B cell (primary cell): ENCODE measurements around the gene SOX13. TPM values are rescaled to one million over a fixed set of nuclear protein-coding genes. Genes with fewer than 3 reads are reported as not detected.

Source experiments
- ATAC-seq: fragments of 200-7000 bp; cut with Tn5 transposase; one replicate; pipeline ENCODE4 v1.10.0; 2021; ENCODE audit warnings: low read depth, mild to moderate bottlenecking, moderate number of reproducible peaks, moderate library complexity
- CTCF ChIA-PET: fragments of 350-600 bp; sonication (Branson Sonifier 250); formaldehyde crosslinking; loops from one replicate; lab custom pipeline; 2021; ENCODE audit warnings: antibody characterized with exemption, inconsistent platforms; lab: Charles Lee
- POLR2A ChIA-PET: fragments of 350-600 bp; sonication (Branson Sonifier 250); formaldehyde crosslinking; loops from one replicate; lab custom pipeline; 2021; ENCODE audit warnings: antibody characterized with exemption; lab: Charles Lee
- DNase-seq: peaks from one replicate; pipeline ENCODE4 v3.0.0; 2013
- H2AFZ ChIP-seq: 2 replicates; pipeline ENCODE4 v1.6.1; 2012; ENCODE audit warnings: mild to moderate bottlenecking, low read depth, low read length; ENCODE audit not compliant: insufficient read depth, poor library complexity, severe bottlenecking
- H3K27ac ChIP-seq, 2 donors: 1 replicate in 1 of 2; 2 replicates in 1 of 2; pipeline ENCODE4 v1.5.1; 2012 to 2013; ENCODE audit warnings: low read length in 2 of 2, mild to moderate bottlenecking in 2 of 2, moderate library complexity in 1 of 2
- H3K27me3 ChIP-seq, 4 experiments: fragments of 200-600 bp in 1 of 4; sonication (generic) in 1 of 4; replicated peaks in 1 of 4; 1 replicate in 2 of 4; 2 replicates in 2 of 4; pipeline versions ENCODE4 v1.6.1 to v1.7.0; 2013 to 2016; ENCODE audit warnings: low read length in 3 of 4, mild to moderate bottlenecking in 2 of 4, mixed read lengths in 1 of 4, moderate library complexity in 1 of 4; ENCODE audit not compliant: insufficient read depth in 4 of 4, control insufficient read depth in 3 of 4; ENCODE audit errors: control extremely low read depth in 1 of 4
- H3K36me3 ChIP-seq, 2 experiments: replicated peaks in 1 of 2; 1 replicate in 1 of 2; 2 replicates in 1 of 2; pipeline versions ENCODE4 v1.6.1 to v1.7.1; 2013; ENCODE audit warnings: low read length in 1 of 2; ENCODE audit not compliant: insufficient read depth in 2 of 2, control insufficient read depth in 1 of 2; ENCODE audit errors: control extremely low read depth in 1 of 2, extremely low read depth in 1 of 2
- H3K4me1 ChIP-seq, 2 donors: fragments of 200-600 bp in 1 of 2; sonication (generic) in 1 of 2; 1 replicate in 1 of 2; 2 replicates in 1 of 2; pipeline versions ENCODE4 v1.5.1 to v1.6.1; 2013 to 2017; ENCODE audit warnings: low read length in 2 of 2; ENCODE audit not compliant: control insufficient read depth in 2 of 2, insufficient read depth in 2 of 2
- H3K4me2 ChIP-seq: replicated peaks from 2 replicates; pipeline ENCODE3; 2012; ENCODE audit warnings: mild to moderate bottlenecking, low read depth, low read length; ENCODE audit not compliant: poor library complexity, severe bottlenecking
- H3K4me3 ChIP-seq, 5 experiments: fragments of 200-600 bp in 1 of 5; sonication (generic) in 1 of 5; 1 replicate in 3 of 5; 2 replicates in 2 of 5; pipeline versions ENCODE4 v1.5.1 to v1.7.0; 2011 to 2016; ENCODE audit warnings: low read length in 4 of 5, mild to moderate bottlenecking in 4 of 5, low read depth in 2 of 5, control low read depth in 1 of 5, moderate library complexity in 1 of 5; ENCODE audit not compliant: insufficient read depth in 1 of 5; ENCODE audit errors: control extremely low read depth in 1 of 5, extremely low read depth in 1 of 5
- H3K79me2 ChIP-seq: fragments of 200-600 bp; sonication (generic); one replicate; pipeline ENCODE4 v1.6.0; 2016; ENCODE audit warnings: low read length; ENCODE audit not compliant: control insufficient read depth, insufficient read depth
- H3K9ac ChIP-seq: fragments of 200-600 bp; sonication (generic); 2 replicates; pipeline ENCODE4 v1.6.1; 2017; ENCODE audit warnings: mild to moderate bottlenecking, low read length, moderate library complexity
- H3K9me3 ChIP-seq, 3 donors: one replicate each; pipeline versions ENCODE4 v1.6.1 to v1.7.1; 2013; ENCODE audit warnings: low read length in 2 of 3; ENCODE audit not compliant: control insufficient read depth in 2 of 3, insufficient read depth in 1 of 3; ENCODE audit errors: control extremely low read depth in 1 of 3
- H4K20me1 ChIP-seq: 2 replicates; pipeline ENCODE4 v1.6.0; 2012; ENCODE audit warnings: mild to moderate bottlenecking, low read length; ENCODE audit not compliant: insufficient read depth, control insufficient read depth, poor library complexity, severe bottlenecking
- H3K27ac Mint-ChIP-seq: one replicate; pipeline ENCODE4 v1.8.0; 2021; ENCODE audit warnings: mixed read lengths
- H3K27me3 Mint-ChIP-seq: one replicate; pipeline ENCODE4 v1.8.0; 2021; ENCODE audit warnings: mixed read lengths
- H3K4me1 Mint-ChIP-seq: one replicate; pipeline ENCODE4 v1.8.0; 2021; ENCODE audit warnings: mixed read lengths
- H3K4me3 Mint-ChIP-seq: one replicate; pipeline ENCODE4 v1.8.0; 2021; ENCODE audit warnings: mixed read lengths
- H3K9me3 Mint-ChIP-seq: one replicate; pipeline ENCODE4 v1.8.0; 2022; ENCODE audit warnings: mixed read lengths; ENCODE audit not compliant: insufficient read depth
- EZH2 ChIP-seq: IDR thresholded peaks from 2 replicates; pipeline ENCODE4 v1.6.1; 2012; ENCODE audit warnings: borderline replicate concordance, low read depth, mild to moderate bottlenecking, moderate library complexity, low read length; ENCODE audit not compliant: insufficient read depth, poor library complexity, severe bottlenecking
- WGBS: methylation state at CpG from one replicate; pipeline ENCODE4 v1.1.5; 2013; ENCODE audit warnings: missing lambda C conversion rate; ENCODE audit not compliant: insufficient coverage; 5-methylcytosine and 5-hydroxymethylcytosine counted together
- intact Hi-C: fragments of 100-400 bp; cut with micrococcal nuclease; formaldehyde crosslinking; loops from one replicate; pipeline ENCODE4 v1.10.0; 2022
- polyA plus RNA-seq: library from polyadenylated mRNA; depleted of rRNA; stranded (reverse); fragments of >200 nt; gene quantifications from 2 replicates; pipeline ENCODE4 v1.2.3, GENCODE V29; 2012
- total RNA-seq, 2 donors: library from RNA; stranded (reverse); fragments of 120-200 nt in 1 of 2; gene quantifications; 1 replicate in 1 of 2; 2 replicates in 1 of 2; pipeline versions ENCODE4 v1.2.3 to v1.2.4, GENCODE V29; 2013 to 2022
- TF ChIP-seq, protein P1 (sequence below): fragments of 200-600 bp; IDR thresholded peaks from one replicate; pipeline ENCODE4 v1.8.0; 2022; ENCODE audit warnings: antibody characterized with exemption, mild to moderate bottlenecking

SOX13 gene
- total and polyA plus RNA-seq, 2 donors (not counting 1 experiment from before 2014, with no cell fraction given) = 0.15 to 1.3 TPM

DNA sequence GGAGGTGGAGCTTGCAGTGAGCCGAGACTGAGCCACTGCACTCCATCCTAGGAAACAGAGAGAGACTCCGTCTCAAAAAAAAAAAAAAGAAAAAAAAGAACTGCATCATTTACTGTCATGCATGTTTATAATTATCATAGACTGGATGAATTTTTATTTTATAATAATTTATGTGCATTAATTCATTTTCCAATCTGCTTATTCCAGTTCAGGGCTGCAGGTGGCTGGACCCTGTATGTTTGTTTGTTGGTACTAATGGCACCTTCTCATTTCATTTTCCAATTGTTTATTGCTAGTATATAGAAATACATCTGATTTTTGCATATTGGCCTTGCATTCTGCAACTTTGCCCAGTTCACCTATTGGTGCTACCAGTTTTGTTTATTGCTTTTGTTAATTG lies 19.0 kb upstream of the SOX13 start:
- no peaks in the 10 kb centered on the region for H3K4me1 ChIP-seq
- no peaks in the 10 kb centered on the region for H3K9me3 Mint-ChIP-seq
- H3K4me3 ChIP-seq = no peak overlapping the region
- DNase-seq (no peak), ATAC-seq (no peak)
- H2AFZ ChIP-seq = no peak overlapping the region
- H3K79me2 ChIP-seq = no peaks in the 10 kb centered on the region
- H3K4me3 Mint-ChIP-seq = no peak overlapping the region
- no peak overlapping the region for H3K4me2 ChIP-seq
- no peak overlapping the region for H3K27ac ChIP-seq
- no peaks in the 10 kb centered on the region for H3K9me3 ChIP-seq
- CTCF ChIA-PET = no interaction called here
- intact Hi-C loops = no loop called here
- no peaks in the 10 kb centered on the region for H3K27me3 ChIP-seq
- no peak overlapping the region for H3K9ac ChIP-seq
- H3K27ac Mint-ChIP-seq = no peak overlapping the region
- POLR2A ChIA-PET = no interaction called here
- H3K27me3 Mint-ChIP-seq = peaks cover 12% of the 10 kb centered on the region
- no peaks in the 10 kb centered on the region for H3K36me3 ChIP-seq
- no peak for TF ChIP-seq EZH2
- TF ChIP-seq, protein P1, sequence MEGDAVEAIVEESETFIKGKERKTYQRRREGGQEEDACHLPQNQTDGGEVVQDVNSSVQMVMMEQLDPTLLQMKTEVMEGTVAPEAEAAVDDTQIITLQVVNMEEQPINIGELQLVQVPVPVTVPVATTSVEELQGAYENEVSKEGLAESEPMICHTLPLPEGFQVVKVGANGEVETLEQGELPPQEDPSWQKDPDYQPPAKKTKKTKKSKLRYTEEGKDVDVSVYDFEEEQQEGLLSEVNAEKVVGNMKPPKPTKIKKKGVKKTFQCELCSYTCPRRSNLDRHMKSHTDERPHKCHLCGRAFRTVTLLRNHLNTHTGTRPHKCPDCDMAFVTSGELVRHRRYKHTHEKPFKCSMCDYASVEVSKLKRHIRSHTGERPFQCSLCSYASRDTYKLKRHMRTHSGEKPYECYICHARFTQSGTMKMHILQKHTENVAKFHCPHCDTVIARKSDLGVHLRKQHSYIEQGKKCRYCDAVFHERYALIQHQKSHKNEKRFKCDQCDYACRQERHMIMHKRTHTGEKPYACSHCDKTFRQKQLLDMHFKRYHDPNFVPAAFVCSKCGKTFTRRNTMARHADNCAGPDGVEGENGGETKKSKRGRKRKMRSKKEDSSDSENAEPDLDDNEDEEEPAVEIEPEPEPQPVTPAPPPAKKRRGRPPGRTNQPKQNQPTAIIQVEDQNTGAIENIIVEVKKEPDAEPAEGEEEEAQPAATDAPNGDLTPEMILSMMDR = no peak
- no CpG with 5 or more reads among the region's 2 CpGs for WGBS
- no peaks in the 10 kb centered on the region for H3K4me1 Mint-ChIP-seq
- no peaks in the 10 kb centered on the region for H4K20me1 ChIP-seq

DNA sequence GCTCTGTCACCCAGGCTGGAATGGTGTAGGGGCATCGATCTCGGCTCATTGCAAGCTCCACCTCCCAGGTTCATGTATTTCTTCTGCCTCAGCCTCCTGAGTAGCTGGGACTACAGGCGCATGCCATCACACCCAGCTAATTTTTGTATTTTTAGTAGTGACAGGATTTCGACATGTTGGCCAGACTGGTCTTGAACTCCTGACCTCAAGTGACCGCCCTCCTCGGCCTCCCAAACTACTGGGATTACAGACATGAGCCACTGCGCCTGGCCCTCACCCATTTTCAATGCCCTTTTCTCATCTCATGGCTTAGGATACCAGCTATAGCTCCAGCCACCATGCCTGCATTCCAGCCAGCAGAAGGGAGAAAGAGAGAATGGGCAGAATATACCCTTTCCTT lies 12.9 kb upstream of the SOX13 start:
- H3K9me3 ChIP-seq = no peaks in the 10 kb centered on the region
- WGBS = 92% methylated on average over 2 of the region's 7 CpGs
- Mint-ChIP-seq H3K4me3 (no peak overlapping the region), H3K27me3 (peaks cover 14% of the 10 kb centered on the region), H3K27ac (no peak overlapping the region), H3K9me3 (no peaks in the 10 kb centered on the region), H3K4me1 (no peaks in the 10 kb centered on the region)
- CTCF ChIA-PET = no interaction called here
- intact Hi-C loops = no loop called here
- ATAC-seq (no peak), DNase-seq (no peak)
- H2AFZ ChIP-seq = no peak overlapping the region
- no peak overlapping the region for H3K9ac ChIP-seq
- no peaks in the 10 kb centered on the region for H3K36me3 ChIP-seq
- no peak overlapping the region for H3K4me2 ChIP-seq
- no peaks in the 10 kb centered on the region for H3K4me1 ChIP-seq
- no peaks in the 10 kb centered on the region for H3K79me2 ChIP-seq
- POLR2A ChIA-PET = no interaction called here
- no peak overlapping the region for H3K27ac ChIP-seq
- H3K4me3 ChIP-seq = no peak overlapping the region
- no peaks in the 10 kb centered on the region for H4K20me1 ChIP-seq
- TF ChIP-seq, protein P1 = no peak
- no peak for TF ChIP-seq EZH2
- no peaks in the 10 kb centered on the region for H3K27me3 ChIP-seq
